Measurements from ENCODE around the gene HMX2.

DNA sequence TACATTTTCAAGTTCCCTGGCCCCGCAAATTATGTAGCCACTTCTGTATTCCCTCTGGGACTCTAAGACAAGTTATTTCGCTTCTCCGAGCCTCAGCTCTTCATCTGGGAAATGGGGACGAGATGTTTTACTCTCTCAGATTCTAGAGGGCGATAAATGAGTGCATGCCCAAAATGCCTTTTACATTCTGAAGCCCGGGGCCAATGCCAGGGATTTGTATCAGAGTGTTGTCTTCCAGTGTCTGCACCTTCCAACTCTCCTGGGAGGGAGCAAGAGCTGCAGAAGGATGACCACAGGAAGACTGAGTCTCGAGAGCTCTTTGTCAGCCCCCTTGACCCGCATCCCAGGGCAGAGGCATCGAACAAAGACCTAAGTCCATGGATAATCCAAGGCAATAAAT, 46.1 kb downstream of the HMX2 start:
- TF ChIP-seq, protein P1, sequence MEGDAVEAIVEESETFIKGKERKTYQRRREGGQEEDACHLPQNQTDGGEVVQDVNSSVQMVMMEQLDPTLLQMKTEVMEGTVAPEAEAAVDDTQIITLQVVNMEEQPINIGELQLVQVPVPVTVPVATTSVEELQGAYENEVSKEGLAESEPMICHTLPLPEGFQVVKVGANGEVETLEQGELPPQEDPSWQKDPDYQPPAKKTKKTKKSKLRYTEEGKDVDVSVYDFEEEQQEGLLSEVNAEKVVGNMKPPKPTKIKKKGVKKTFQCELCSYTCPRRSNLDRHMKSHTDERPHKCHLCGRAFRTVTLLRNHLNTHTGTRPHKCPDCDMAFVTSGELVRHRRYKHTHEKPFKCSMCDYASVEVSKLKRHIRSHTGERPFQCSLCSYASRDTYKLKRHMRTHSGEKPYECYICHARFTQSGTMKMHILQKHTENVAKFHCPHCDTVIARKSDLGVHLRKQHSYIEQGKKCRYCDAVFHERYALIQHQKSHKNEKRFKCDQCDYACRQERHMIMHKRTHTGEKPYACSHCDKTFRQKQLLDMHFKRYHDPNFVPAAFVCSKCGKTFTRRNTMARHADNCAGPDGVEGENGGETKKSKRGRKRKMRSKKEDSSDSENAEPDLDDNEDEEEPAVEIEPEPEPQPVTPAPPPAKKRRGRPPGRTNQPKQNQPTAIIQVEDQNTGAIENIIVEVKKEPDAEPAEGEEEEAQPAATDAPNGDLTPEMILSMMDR (IDR thresholded peaks at IDR 0.05), result no peak
- TF ChIP-seq POLR2A (IDR thresholded peaks at IDR 0.05), result no peak

Data from right lobe of liver (tissue), 4 donors.